Measurements from ENCODE around the gene GRAMD1B. TPM values are rescaled to one million over a fixed set of nuclear protein-coding genes. Genes with fewer than 3 reads are reported as not detected.

Gene GRAMD1B
- polyA plus RNA-seq, 3 donors, result 3.2 to 13.9 (median 3.3) TPM

DNA sequence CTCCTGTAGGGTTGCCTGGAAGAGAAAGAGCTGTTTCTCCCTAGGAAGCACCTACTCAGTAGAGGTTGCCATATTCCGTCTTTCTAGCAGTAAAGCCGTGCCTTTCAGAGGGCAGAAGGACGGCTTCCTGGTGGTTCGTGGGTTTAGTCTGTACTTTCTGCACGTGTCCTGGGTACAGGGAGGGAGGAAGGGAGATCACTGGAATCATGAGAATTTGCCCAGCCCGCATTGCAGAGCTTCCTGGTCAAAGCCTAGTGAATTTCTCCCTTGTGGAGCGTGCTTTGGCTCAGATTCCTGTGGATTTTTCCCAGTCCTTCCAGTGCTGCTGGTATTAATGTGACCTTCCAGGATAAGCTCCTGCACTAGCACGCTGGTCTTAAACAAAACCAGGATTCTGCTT is 44.9 kb downstream of the GRAMD1B start:
- no peaks in the 10 kb centered on the region for H3K9me3 ChIP-seq (replicated peaks in 1 of 2; ENCODE audit: control insufficient read depth in 1 of 2, insufficient read depth in 1 of 2, low read length in 2 of 2)
- WGBS (ENCODE audit: insufficient coverage), result 32% methylated on average over 7 of the region's 8 CpGs
- H3K79me2 ChIP-seq (ENCODE audit: insufficient read depth, low read length), result peaks cover 20% of the 10 kb centered on the region

GRCh38 chr11:123475469-123475868 is 45.4 kb downstream of the GRAMD1B start:
- no peak overlapping the region for H3K4me3 Mint-ChIP-seq
- H3K36me3 Mint-ChIP-seq, result peaks cover 10 to 11% of the 10 kb centered on the region in 2 donors
- peaks cover 0 to 3% (median 0%) of the 10 kb centered on the region in 3 donors for H3K27me3 Mint-ChIP-seq (ENCODE audit: low read depth in 3 of 3)
- peaks cover 0 to 3% (median 0%) of the 10 kb centered on the region in 7 donors for H3K9me3 Mint-ChIP-seq
- intact Hi-C loops (cut with micrococcal nuclease), result loop anchor here in 1 of 2 donors (5.0 kb wide), 1 partner anchor 173 kb away; no protein-coding TSS in a partner anchor
- no peaks in the 10 kb centered on the region for H3K27me3 ChIP-seq (ENCODE audit: control insufficient read depth in 2 of 2, insufficient read depth in 2 of 2, low read length in 2 of 2)
- peaks cover 43 to 57% of the 10 kb centered on the region in 2 donors for H3K4me1 ChIP-seq (ENCODE audit: control insufficient read depth in 1 of 2, insufficient read depth in 2 of 2, low read length in 2 of 2)
- DNase-seq, result no peak
- no peak overlapping the region for H3K4me3 ChIP-seq (replicated peaks in 1 of 3; ENCODE audit: low read depth in 2 of 3, low read length in 3 of 3)
- H4K20me1 ChIP-seq (ENCODE audit: insufficient read depth, low read length), result peaks cover 7% of the 10 kb centered on the region
- H3K9ac ChIP-seq (ENCODE audit: insufficient read depth, low read length, poor library complexity, severe bottlenecking), result no peak overlapping the region
- peaks cover 59% of the 10 kb centered on the region for H3K4me1 Mint-ChIP-seq
- H3K27ac ChIP-seq (ENCODE audit: low read depth in 1 of 2, low read length in 2 of 2), result no peak overlapping the region
- H2AFZ ChIP-seq (ENCODE audit: insufficient read depth, low read depth, low read length, poor library complexity, severe bottlenecking), result no peak overlapping the region
- H3K79me2 ChIP-seq (ENCODE audit: insufficient read depth, low read length), result peaks cover 25% of the 10 kb centered on the region
- peak overlapping the region in 3 of 7 donors; percentile 1 to 50 (median 21) for H3K27ac Mint-ChIP-seq
- no peak overlapping the region for H3K4me2 ChIP-seq (replicated peaks; ENCODE audit: extremely low read depth, low read length, poor library complexity, severe bottlenecking)
- TF ChIP-seq, protein P1, sequence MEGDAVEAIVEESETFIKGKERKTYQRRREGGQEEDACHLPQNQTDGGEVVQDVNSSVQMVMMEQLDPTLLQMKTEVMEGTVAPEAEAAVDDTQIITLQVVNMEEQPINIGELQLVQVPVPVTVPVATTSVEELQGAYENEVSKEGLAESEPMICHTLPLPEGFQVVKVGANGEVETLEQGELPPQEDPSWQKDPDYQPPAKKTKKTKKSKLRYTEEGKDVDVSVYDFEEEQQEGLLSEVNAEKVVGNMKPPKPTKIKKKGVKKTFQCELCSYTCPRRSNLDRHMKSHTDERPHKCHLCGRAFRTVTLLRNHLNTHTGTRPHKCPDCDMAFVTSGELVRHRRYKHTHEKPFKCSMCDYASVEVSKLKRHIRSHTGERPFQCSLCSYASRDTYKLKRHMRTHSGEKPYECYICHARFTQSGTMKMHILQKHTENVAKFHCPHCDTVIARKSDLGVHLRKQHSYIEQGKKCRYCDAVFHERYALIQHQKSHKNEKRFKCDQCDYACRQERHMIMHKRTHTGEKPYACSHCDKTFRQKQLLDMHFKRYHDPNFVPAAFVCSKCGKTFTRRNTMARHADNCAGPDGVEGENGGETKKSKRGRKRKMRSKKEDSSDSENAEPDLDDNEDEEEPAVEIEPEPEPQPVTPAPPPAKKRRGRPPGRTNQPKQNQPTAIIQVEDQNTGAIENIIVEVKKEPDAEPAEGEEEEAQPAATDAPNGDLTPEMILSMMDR (IDR thresholded peaks at IDR 0.05), result peak; percentile 27
- H3K9me3 ChIP-seq (replicated peaks in 1 of 2; ENCODE audit: control insufficient read depth in 1 of 2, insufficient read depth in 1 of 2, low read length in 2 of 2), result no peaks in the 10 kb centered on the region
- WGBS (ENCODE audit: insufficient coverage), result 80% methylated on average over 2 of the region's 3 CpGs
- H3K36me3 ChIP-seq (replicated peaks in 1 of 2; ENCODE audit: control insufficient read depth in 1 of 2, insufficient read depth in 2 of 2, low read length in 2 of 2), result no peaks in the 10 kb centered on the region

More for the DNA sequence above, 44.9 kb downstream of the GRAMD1B start:
- Histone ChIP-seq H3K9ac (ENCODE audit: insufficient read depth, low read length, poor library complexity, severe bottlenecking) (no peak overlapping the region), H3K27ac (ENCODE audit: low read depth in 1 of 2, low read length in 2 of 2) (peak overlapping the region in 1 of 2 donors; percentile 49), H3K36me3 (replicated peaks in 1 of 2; ENCODE audit: control insufficient read depth in 1 of 2, insufficient read depth in 2 of 2, low read length in 2 of 2) (no peaks in the 10 kb centered on the region), H3K4me1 (ENCODE audit: control insufficient read depth in 1 of 2, insufficient read depth in 2 of 2, low read length in 2 of 2) (peaks cover 38 to 52% of the 10 kb centered on the region in 2 donors), H3K4me2 (replicated peaks; ENCODE audit: extremely low read depth, low read length, poor library complexity, severe bottlenecking) (no peak overlapping the region), H3K4me3 (replicated peaks in 1 of 3; ENCODE audit: low read depth in 2 of 3, low read length in 3 of 3) (no peak overlapping the region), H4K20me1 (ENCODE audit: insufficient read depth, low read length) (peaks cover 4% of the 10 kb centered on the region), H2AFZ (ENCODE audit: insufficient read depth, low read depth, low read length, poor library complexity, severe bottlenecking) (no peak overlapping the region), H3K27me3 (ENCODE audit: control insufficient read depth in 2 of 2, insufficient read depth in 2 of 2, low read length in 2 of 2) (no peaks in the 10 kb centered on the region)
- peaks cover 55% of the 10 kb centered on the region for H3K4me1 Mint-ChIP-seq
- H3K27ac Mint-ChIP-seq, result peak overlapping the region in 5 of 7 donors; percentile 52 to 82 (median 68)
- intact Hi-C loops (cut with micrococcal nuclease), result loop anchor here in 1 of 2 donors (5.0 kb wide), 1 partner anchor 173 kb away; no protein-coding TSS in a partner anchor
- peaks cover 0 to 3% (median 0%) of the 10 kb centered on the region in 7 donors for H3K9me3 Mint-ChIP-seq
- H3K4me3 Mint-ChIP-seq, result peak overlapping the region in 1 of 2 donors; percentile 27
- peaks cover 0 to 3% (median 0%) of the 10 kb centered on the region in 3 donors for H3K27me3 Mint-ChIP-seq (ENCODE audit: low read depth in 3 of 3)
- TF ChIP-seq, protein P1 (IDR thresholded peaks at IDR 0.05), result no peak
- DNase-seq, result no peak
- H3K36me3 Mint-ChIP-seq, result peaks cover 10 to 13% of the 10 kb centered on the region in 2 donors

Measured in CD14-positive monocyte (primary cell).